Posterior cingulate gyrus (tissue), 11 donors: ENCODE data around the gene CDON.

ENCODE experiments used
- DNase-seq, 10 donors: peaks; one replicate each; pipeline versions ENCODE4 v3.0.0 to v3.0.0-alpha.2; 2020 to 2021; ENCODE audit warnings: mixed read lengths in 3 of 10
- intact Hi-C: fragments of 100-400 bp; cut with DNase I; formaldehyde crosslinking; loops from one replicate; pipeline ENCODE4 v1.15.1; 2023

Gene CDON

DNA sequence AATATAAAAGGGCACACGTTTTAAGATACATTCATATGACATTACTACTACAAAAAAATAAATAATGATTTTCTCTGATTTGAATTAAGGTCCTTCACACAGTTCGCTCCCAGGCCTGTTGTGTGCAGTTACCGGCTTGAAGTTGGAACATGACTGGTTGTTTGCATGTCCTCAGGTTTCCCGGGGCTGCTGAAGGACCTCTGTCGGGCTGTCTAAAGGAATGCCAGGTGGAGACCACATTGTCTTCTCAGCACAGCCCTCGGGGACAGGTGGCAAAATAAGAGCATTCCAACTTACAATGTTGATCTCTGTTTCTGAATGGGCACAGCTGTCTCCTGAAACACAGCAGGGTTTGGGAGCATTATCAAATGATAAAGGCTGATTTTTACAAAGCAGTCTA is 101.9 kb downstream of the CDON start:
- intact Hi-C loops: no loop called here
- DNase-seq: peak in 1 of 10 donors; percentile 39

DNA sequence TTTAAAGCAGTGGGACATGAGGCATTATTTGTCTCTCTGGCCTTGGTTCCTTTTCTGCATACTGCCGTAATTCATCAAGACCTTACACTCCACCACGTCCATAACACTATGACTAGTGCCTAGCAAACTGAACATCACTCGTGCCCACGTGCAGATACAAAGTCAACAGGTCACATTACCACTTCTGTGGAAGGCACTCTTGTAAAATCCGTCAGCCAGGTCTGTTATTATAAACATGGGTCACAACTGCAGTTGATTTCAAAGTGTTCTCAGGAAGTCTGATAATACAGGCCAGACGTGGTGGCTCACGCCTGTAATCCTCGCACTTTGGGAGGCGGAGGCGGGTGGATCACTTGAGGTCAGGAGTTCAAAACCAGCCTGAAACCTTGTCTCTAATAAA is 102.7 kb downstream of the CDON start:
- intact Hi-C loops: no loop called here
- peak in 1 of 10 donors; percentile 8 for DNase-seq

DNA sequence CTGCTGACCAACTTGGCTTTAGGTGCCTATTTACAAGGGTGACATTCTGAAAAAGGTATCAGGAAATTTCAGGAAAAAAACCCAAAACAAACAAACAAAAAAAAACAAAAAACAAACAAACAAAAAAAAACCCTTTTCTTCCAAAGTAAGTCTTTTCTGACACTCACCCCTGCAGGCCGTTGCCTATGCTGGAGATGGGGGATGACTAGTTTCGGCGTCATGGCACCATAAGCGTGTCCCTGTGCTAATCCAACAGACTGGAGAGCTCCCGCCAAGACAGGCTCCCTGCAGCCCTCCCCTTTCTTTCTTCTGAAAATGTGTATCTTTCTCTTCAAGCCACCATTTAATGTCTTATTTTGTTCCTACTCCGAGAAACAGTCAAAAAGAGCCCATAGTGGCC is 103.2 kb downstream of the CDON start:
- DNase-seq: peak in 1 of 10 donors; percentile 65

DNA sequence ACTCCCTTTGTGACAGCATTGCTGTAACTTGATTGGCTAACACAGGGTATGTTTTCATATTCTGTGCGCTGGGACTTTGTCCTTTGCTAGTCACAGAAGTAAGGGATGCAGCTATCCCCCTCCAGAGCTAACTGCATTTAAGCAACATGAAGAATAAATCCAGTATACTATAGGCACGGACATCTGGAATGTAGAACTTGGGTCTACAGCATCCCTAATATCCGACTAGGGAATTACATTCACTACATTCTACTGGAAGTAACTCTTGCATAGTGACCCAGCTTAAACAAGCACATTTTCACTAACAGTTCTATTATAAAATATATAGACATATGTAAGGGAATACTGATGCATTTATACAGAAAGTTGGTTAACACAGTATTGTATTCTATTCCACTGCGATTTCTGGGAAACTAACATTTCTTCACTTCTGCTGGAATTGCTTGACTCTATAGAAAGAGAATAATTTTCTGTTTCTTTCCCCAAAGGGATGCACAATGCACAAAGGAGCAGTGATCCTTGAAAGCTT is 103.7 kb downstream of the CDON start:
- no peak for DNase-seq

More for the DNA sequence above, 103.2 kb downstream of the CDON start:
- intact Hi-C loops: no loop called here

DNA sequence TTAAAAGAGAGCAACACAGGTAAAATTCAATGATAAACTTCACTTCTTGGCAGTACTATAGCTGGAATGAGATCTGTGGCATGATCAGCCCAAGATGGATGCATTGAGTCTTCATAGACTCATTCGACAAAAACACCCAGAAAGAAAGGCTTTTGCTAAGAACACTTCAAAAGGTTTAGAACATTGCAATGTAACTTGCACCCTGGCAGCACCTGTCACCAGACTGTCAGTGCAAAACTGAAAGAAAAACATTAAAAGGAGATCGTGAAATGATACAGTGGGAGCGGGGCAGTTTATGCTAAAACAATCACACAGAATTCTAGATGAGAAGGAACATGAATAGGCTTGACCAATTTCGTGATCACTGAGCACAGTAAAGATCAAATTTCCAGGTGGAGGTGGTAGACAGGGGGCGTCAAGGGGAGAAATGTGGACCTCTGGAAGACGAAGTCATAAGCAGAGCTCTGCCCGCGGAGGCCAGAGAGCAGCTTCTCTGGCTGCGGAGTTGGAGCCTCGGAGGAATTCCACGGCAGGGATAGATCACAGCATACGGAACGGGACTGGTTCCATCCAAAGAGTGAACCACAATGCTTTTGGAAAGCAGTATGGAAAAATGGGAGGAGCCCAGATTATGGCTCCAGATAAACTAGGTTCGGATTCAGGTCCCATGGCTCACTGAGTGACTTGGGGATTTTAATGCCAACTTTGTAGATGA is 104.9 kb downstream of the CDON start:
- DNase-seq: peak in 1 of 10 donors; percentile 44
- intact Hi-C loops: no loop called here

More for the DNA sequence above, 103.7 kb downstream of the CDON start:
- intact Hi-C loops: no loop called here

DNA sequence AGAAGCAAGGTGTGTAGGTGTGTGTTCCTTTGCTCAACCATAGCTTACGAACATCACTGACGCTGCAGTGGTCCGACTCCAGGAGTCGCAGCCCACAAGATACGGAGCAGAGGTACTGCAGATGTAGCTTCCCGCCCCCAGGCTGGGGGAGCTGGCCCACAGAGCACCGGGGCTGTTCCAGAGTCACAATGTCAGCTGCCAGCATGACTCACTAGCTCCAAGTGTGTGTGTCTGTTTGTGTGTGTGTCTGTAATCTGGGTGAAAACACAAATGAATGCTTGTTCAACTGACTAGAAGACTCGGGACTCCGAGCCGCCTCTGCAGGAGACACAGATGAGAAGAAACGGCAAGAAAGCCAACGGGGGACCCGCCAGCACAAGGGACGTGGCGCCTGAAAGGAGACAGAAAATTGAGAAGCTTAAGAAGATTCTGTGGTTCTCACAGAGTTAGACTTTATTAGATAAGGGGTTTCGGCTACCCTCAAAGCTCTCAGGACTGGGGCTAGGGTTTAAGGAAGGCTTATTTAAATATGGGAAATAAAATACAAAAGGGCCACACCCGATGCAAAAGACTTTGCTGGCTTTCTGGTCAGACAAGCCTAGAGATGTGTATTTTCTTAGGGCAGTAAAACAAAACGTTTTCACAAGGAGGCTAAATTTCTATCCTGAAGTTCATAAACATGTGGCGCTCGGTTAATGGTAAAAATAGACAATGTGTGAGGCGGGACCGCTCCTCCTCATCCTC is 106.1 kb downstream of the CDON start:
- DNase-seq: peak; percentile 12 to 95 (median 50)
- intact Hi-C loops: no loop called here

DNA sequence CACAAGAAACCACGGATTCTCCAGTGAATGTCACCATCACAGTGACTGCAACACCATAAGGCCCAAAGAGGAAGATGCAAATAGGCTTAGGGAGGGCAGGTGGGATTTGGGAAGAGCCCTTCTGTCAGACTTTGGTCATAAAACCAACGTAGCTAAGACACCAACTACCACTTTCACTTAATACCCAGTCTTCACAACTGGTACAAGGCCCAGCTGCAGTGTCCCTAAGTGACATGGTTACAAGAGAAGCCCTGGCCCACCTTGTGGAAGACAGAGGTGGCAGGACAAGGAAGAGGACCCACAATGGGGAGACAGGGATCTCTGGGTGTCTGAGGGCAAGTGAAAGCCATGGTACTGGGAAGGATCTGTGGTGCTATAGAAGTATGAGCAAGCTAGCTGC is 106.8 kb downstream of the CDON start:
- peak in 1 of 10 donors; percentile 19 for DNase-seq
- intact Hi-C loops: no loop called here

DNA sequence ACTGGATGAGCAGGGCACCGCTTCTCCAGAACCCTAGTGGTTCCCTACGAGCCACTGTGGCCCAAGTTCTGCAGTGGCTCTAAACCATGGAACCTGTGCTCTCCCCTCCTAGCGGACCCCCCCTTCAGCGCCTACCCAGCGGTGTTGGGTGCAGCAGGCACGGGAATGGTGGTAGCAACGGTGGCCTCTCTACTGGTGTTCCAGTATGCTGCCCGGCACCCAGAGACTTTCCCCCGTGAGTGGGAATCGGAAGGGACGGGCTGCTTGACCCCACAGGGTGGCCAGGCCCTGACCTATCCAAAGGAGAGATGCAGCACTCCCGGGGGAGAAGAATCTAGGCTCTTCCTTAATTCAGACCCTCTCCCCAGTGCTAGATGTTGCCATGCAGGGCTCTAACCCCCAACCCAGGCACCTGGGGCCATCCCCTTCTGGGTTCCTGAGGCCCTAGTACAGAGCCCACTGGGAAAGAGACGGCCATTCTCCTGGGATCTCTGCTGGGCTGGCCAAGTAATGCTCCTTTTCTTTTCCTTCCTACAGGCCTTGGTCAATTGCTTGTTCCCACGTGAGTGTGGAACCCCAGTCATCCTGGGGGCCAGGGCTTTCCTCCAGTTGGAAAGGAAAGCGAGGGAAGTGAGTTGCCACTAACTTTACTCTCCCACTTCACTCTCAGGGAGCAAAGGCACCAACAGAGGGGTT is 107.6 kb downstream of the CDON start:
- intact Hi-C loops: no loop called here
- peak in 1 of 10 donors; percentile 47 for DNase-seq

DNA sequence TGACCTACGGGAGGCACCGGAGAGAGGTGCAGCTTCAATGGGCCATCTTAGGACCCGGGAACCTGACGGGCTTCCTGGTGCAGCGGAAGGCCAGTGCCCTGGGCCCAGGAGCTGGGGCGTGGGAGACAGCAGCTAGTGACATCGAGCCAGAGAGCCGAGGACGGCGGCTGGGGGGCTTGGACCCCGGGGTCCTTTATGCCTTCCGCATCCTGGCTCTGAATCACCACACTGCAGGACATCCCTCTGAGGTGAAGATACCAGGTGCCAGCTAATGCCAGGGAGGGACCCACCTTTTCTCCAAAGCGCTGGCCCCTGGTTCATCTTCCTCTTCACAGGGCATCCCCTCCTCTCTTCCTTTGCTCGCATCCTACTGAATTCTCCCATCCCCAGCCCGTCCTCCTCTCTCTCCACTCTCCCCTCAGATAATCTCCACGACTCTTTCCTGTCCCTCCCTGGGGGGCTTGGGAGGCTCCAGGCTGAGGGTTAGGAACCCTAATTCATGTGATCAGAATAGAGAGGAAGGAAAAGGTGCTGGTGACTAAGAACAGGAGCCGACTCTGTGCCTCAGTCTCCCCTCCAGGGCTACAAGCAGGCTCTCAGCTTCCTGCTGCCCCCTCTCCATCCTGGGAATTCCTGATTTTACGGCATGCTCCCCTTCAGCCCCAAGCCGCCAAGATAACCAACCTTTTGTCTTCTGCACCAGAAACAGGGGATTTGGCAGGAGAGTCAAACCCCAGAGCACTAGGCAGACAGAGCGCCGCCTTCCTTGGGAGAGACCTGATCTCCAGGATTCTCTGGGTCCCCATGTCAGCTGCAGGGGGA is 108.3 kb downstream of the CDON start:
- DNase-seq: peak in 1 of 10 donors; percentile 76
- intact Hi-C loops: no loop called here

DNA sequence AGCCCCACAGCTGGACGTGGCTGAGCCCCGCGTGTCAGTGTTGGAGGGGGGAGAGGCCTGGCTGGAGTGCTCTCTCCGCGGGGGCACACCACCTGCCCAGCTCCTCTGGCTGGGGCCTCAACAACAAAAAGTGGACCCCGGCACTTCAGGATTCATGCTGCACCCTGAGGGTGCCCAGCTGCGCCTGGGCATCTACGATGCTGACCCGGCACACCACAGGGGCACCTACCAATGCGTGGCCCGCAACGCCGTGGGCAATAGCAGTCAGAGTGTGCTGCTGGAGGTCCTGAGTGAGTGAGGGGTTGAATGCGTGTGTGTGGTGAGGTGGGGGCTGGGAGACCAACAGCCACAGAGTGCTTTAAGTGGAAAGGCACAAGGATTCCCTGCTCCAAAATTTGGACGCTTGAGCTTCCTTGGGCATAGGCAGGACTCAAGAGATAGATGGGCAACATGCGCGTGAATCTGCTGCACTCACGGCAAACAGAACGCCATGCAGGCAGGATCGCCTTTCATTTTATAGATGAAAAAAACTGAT is 109.2 kb downstream of the CDON start:
- intact Hi-C loops: no loop called here
- DNase-seq: peak in 1 of 10 donors; percentile 47

DNA sequence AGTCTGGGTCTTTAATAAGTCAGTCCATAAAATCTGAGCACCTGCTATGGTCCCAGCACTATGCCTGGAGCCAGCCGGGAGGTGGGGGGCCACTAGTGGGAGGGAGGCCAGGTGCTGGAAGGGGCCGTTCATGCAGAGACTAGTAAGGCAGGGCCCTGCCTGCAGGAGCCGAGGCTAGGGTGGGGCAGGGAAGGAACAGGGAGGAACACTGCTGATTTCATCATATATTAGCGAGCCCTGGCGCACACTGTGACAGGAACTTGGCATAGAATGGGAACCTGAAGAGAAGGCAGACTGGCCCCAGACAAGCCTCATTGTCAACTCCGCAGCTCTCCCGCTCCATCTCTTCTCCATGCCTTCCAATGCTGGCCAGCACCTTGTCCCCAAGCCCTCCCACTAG is 109.7 kb downstream of the CDON start:
- intact Hi-C loops: no loop called here
- peak in 1 of 10 donors; percentile 74 for DNase-seq

DNA sequence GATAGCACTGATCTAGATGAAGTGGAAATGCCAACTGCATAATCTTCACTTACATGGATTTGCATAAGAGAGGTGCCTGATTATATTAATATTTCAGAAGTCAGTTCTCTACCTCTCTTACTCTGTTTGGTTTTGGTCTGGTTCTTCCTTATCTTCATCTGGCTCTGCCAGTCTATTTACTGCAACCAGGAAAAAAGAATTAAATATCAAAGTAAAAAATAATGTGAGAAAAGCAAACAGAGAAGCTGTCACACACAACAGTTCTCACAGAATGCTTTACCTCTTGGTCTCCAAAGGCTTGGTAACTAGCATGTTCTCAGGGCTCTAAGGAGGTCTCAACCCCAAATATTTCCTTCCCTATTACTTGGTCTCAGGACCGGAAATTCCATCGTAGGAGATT is 110.1 kb downstream of the CDON start:
- no peak for DNase-seq
- intact Hi-C loops: no loop called here

DNA sequence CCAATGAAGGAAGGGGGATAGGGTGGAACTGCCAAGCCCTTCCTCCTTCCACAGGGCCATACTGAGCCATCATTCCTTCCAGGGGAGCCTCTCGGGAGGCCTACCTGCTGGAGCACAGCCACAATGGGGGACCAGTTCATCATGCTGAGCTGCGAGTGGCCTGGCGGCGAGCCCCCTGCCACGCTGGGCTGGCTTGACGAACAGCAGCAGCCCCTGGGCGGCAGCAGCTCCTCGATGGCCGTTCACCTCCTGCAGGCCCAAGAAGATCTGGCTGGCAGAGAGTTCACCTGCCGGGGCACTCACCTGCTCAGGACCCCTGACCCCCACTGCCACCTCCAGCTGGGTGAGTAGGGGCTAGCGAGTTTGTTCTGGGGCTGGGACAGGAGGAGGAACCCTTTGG is 110.9 kb downstream of the CDON start:
- peak in 2 of 10 donors; percentile 70 to 75 for DNase-seq
- intact Hi-C loops: no loop called here

DNA sequence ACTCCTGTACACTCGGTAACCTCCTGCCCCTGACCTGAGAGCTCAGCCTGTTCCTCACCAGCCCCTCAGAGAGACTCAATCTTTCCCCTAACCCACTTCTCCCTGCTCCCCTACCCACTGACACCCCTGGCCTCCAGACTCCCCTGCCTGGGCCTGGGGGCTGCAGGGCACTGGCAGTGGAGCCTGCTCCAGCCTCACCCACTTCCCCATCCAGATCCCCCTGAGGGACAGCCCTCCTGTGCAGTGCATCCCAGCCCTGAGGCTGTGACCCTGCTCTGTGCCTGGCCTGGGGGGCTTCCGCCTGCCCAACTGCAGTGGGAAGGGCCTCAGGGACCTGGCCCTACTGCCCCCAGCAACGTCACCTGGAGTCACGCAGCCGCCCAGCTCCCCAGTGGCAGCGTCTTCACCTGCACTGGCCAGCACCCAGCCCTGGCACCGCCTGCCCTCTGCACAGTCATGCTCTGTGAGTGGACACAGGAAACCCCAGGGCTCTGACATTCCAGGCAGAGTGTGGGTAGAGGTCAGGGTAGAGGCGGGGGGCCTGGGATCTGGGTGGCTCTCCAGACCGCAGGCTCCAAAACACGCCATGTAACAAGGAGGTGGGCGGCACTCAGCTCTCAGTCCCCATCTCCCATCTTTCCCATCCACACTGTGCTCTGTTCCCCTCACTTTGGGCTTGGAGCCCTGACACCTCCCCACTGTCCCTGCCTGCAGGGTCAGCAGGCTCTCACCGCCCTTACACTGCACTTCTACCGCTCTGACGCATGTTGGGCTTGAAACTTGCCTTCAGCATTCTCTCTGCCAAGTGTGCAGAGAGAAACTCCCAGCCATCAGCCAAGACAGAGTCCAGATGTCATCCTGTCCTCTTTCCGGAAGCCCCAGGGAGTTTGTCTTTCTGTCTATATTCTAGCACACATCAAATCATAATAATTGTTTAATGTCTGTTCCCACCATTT is 111.7 kb downstream of the CDON start:
- intact Hi-C loops: no loop called here
- DNase-seq: peak in 2 of 10 donors; percentile 45 to 69

DNA sequence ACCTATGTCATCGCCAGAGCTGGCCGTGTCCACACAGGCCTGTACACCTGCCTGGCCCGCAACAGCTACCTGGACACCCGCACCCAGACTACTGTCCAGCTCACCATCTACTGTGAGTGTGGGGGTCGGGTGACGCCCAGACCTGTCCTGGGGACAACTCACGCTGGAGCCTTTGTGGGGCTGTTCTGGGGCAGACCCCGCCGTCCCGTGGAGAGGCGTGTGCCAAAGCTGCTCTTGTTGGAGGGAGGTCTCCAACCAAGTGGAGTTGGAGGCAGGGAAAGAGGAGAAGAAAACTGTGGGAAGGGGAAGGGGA is 112.5 kb downstream of the CDON start:
- DNase-seq: peak in 2 of 10 donors; percentile 51 to 69
- intact Hi-C loops: no loop called here

DNA sequence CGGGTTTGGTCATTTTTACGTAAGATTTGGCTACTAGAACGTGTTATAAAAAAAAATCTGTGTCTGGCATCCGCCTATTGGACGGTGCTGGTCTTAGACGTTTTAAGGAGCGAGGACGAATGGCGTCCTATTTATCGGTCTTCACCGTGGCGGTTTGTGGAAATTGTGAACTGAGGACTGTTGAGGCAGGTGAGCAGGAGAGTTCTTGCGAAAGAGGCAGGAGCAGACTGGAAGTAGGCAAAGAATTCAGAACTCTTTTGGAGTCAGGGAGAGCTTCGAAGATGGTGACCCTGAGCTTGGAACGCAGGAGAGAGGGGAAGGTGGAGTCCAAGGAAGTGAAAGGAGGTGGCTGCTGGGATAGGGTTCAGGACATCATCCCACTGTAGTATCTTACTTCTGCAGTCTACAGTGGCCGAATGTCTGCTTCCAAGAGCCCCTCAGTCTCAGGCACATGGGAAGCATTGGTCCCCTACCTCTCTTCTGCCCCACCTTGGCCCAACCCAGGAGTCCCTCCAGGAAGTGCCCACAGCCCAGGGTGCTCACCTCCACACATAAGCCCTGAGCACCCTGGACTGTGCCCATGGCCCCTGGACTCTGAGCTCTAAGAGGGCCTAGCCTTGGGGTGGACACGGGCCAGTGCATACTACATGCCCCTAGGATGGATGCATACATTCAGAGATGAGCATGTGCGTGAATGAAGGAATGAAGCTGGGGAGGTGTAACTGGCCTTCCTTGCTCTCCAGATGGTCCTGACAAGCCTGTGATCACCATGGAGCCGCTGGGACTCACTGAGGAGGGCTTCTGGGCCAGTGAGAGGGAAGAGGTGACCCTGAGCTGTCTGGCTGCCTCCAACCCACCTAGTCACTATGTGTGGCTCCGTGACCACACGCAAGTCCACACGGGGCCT is 113.1 kb downstream of the CDON start:
- DNase-seq: peak in 2 of 10 donors; percentile 59 to 70
- intact Hi-C loops: no loop called here

DNA sequence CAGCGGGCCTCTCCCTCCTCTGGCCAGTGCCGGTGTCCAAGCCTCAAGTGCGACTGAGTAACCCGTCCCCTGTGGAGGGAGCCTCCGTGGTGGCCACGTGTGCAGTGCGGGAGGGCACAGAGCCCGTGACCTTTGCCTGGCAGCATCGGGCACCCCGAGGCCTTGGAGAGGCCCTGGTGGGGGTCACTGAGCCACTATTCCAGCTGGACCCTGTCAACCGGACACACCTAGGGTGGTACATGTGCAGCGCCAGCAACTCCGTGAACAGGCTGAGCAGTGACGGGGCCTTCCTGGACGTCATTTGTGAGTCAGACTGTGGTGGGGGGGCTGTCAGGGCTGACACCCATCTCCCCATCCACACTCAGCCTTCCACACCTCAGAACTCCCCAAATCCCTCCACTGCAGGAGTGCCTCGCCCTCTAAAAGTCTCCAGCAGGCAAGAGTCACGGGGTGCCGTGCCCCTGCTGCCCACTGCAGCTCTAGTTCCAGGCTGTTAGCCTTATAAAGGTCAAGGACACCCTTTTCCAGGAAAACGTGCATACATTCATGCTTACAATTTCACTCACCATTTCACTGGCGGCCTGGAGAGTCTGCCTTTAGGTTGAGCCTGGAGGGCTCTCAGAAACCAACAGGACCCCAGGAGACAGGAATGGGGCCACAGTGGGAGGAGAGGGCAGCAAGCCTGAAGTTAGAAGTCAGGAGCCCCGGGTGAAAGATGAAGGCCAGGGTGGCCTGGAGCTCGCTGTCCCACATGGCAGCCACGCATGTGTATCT is 114.2 kb downstream of the CDON start:
- peak in 1 of 10 donors; percentile 75 for DNase-seq
- intact Hi-C loops: no loop called here
